GM11168 (cell line): ENCODE measurements around the gene DMBT1.

ENCODE experiments used
- in situ Hi-C: fragments of 300-500 bp; cut with MboI; formaldehyde crosslinking; loops from one replicate; pipeline ENCODE4 v1.12.0; 2022; ENCODE audit warnings: low sequenced_read_pairs; ENCODE audit not compliant: unreplicated experiment

The DMBT1 gene

DNA sequence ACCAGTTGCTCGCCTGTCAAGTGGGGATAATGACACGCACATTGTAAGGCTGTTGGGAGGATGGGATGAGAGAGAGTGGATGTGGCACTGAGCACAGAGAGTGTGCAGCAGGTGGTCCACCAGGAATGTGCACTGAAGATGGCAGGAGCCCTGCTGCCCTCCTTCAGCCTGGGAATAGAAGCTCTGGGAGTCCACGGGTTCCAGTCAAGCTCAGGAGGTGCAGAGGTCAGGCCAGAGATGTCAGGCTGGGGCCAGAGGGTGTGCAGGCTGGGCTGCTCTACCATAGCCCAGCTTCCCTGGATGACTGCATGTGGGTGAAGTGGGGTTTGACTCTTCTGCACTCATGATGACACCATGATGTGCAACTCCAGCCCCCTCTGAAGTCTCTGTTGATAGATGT lies 80.4 kb downstream of the DMBT1 start:
- in situ Hi-C loops: no loop called here

- in situ Hi-C loops: no loop called here
Observed at GRCh38 chr10:122642726-122643605, 82.4 kb downstream of the DMBT1 start.

DNA sequence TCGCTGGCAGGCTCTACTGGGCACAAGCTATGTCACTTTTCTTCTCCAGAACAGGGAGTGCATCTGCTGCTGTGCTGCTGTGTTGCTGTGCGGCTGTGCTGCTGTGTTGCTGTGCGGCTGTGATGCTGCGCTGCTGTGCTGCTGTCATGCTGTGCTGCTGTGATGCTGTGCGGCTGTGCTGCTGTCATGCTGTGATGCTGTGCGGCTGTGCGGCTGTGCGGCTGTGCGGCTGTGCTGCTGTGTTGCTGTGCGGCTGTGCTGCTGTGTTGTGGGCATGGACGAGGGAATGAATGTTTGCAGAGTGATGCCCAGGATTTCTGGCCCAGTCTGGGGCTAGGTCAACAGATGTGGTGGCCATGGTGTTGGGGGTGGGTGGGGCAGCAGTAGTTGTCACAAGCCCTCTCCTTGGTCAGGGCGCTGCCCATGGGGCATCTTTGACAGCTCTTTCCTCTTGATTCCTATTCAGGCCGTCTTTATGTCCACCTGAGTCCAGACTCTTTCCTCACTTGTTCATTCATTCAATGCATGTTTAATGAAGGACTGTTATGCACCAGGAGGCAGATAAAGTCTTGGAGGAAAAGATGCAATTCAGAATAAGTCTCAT lies 83.5 kb downstream of the DMBT1 start:
- in situ Hi-C loops: no loop called here

DNA sequence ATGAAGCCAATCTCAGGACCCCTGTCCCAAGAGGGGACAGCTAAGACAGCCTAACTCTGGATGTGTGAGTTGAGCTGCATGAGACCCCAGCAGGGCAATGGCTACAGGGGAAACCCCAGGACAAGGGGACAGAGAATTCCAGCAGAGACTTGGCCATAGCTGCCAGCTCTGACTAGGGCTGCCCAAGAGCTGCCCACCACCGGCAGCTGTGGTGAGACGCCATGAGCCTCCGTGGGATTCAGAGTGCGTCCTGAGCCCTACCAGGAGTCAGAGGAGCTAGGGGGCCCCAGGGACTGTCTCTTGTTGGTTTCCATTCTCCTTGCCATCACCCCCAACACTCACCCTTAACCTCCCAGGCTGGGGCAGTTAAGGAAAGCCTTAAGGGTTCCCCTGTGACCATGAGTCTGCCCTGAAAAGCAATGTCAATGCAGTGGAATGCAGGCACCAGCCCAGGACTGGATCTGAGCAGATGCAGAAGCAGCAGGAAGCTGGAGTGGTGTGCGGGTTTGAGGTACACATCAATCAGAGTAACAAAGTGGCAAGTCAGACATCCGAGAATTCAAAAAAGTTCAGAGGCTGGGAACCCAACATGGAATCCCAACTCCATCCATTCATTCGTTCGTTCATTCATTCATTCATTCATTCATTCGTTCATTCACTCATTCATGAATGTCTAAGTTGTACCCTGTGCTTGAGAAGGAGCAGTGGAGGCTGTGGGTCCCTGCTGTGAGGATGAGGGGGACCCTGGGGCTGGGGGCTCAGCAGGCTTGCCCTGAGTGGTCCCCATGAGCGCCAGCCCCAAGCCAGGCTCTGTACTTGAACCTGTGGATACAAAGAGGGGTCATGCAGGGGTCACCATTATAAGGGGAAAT lies 86.2 kb downstream of the DMBT1 start:
- in situ Hi-C loops: no loop called here

DNA sequence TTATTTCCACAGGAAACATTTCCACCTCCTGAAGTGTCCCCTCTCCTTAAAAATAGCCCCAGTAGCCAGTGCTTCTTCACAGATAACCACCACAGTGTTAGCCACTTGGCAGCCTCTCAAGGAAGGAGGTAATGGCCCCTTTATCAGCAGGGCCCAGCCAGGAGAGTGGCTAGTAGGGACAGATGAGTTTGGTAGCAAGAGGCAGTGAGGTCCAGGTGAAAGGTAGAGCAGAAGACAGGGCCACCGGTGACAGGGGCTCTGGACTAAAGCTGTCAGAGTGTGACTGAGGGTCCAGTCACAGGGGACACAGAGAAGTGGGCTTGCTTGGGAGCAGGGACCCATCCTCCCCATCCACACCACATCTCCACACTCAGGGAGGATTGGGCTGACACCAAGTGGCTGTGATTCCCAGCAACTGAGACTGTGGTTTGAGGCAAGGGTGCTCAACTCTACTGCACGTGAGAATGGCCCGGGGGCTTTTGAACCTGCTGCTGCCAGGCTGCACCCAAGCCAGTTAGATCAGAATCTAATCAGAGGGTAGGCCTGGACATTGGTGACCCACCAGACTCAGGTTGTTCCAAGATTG lies 86.9 kb downstream of the DMBT1 start:
- in situ Hi-C loops: no loop called here

DNA sequence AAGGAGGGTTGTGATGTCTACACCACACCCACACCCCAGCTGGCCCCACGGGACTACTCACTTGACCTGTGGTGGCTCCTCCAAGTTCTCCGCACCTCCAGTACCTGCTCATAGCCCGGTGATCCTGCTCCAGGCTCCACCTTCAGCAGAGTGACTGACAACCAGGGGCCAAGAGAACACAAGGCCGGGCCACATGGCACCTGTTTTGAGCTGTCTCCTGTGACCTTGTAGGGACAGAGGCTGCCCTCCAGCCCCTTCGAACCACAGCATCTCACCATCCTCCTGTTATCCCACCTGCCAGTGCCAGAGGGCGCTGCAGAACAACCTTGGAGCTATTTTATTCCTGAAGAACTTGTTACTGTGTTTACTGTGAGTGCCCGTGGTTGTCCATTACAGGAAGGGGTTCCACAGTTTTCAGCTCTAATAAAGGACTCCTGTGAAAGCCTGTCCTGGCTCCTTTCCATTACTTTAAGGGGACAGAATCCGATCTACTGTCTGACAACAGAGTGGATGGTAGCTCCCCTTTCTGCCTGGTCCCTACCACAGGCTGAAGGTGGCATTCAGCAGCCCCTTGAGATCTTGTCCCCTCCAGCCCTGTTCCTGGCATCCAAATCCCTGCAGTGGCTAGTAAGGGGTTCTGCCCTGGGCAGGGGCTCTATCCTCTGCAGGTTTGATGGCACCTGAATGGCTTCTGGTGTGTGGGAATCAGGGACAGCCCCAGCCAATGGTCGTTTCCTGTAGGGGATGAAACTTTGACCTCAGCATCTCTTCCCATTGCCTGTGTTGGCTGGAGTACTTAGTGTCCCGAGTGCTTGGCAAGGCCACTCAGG lies 88.3 kb downstream of the DMBT1 start:
- in situ Hi-C loops: no loop called here

- in situ Hi-C loops: no loop called here
Observed at GRCh38 chr10:122649903-122650302, 89.3 kb downstream of the DMBT1 start.

DNA sequence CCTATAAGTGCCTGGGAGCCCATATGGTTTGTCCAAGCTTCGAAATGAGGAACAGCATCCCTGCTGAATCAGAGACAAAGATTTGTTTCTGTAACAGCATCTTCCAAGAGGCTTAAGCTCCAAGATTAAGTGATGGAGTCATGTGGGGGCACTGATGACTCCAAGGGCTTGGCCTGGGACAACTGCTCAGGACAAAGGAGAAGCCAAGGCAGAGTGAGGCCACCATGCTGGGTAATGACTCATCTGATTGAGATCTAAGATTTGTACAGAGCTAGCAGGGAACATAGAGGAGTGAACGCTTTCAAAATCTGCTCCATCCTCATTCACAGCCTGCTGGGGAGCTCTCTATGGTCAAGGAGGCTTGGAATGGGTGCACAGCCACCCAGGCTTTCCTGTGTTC lies 89.8 kb downstream of the DMBT1 start:
- in situ Hi-C loops: no loop called here

- in situ Hi-C loops: no loop called here
Observed at GRCh38 chr10:122655524-122656307, 95.2 kb downstream of the DMBT1 start.

GRCh38 chr10:122656308-122656705 lies 95.8 kb downstream of the DMBT1 start:
- in situ Hi-C loops: no loop called here

DNA sequence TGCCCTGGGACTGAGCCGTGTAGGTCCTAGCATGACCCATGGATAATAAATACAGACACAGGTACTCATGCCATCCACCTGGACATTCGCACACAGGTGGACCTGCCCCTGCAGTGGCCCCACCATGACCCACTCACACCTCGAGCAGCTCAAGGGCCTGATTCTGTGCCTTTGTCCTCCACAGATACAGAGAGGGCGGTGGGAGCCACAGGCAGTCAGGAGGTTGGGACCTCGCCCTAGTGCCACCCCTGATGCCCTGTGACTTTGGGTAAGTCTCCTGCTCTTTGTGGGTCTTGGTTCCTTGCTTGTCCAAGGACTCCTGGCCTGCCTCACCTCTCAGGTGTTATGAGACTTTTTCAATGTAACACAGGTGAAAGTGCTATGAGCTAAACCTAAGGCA lies 96.2 kb downstream of the DMBT1 start:
- in situ Hi-C loops: no loop called here

- in situ Hi-C loops: no loop called here
Observed at GRCh38 chr10:122657255-122657654, 96.7 kb downstream of the DMBT1 start.

GRCh38 chr10:122657729-122658128 lies 97.2 kb downstream of the DMBT1 start:
- in situ Hi-C loops: no loop called here

DNA sequence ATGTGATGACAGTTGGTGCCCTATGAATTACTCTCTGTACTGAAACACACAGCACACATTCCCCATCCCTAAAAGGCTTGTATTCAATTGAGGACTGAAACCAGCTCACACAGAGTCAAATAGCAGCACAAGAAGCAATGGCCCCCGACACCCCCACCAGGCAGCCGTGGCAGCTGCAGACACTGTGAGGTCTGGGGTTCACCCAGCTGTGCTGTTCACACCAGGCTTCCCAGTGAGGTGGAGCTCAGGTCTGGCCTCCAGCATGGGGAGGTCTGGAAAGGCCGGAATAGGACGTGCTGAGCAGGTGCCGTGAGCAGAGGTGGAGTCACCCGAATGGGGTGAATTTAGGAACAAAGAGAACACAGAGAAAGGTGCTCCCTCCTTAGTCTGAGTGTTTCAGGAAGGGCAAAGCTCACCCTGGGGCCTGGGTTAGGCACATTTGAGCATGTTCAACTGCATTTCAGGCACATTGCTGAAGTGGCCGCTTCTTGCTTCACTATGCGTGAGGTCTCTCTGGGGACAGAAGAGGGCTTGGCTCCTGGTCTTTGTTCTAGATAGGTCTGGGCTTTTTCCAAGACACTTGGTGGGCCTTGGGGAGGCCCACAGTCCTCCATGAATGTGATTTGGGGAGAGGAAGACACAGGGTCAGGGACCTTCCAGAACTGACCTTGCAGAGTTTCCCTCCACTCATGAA lies 97.9 kb downstream of the DMBT1 start:
- in situ Hi-C loops: no loop called here

DNA sequence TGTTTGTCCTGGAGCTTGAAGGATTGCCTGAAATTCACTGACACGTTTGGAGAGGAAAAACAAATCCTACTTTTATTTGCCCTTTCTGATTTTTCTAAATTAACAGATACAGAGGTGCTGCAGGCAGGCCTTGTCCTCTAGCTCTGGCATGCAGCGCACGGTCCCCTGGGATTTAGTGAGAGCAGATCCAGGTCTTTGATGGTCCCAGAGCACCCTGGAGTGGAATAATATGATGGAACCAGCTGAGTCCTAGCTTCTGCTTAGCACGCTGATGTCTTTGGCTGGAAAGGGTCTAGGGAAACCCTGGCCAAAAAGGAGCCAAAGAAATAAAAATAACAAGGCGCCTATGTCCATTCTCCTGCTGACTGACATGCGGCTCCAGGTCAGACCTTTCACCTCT lies 98.6 kb downstream of the DMBT1 start:
- in situ Hi-C loops: no loop called here

DNA sequence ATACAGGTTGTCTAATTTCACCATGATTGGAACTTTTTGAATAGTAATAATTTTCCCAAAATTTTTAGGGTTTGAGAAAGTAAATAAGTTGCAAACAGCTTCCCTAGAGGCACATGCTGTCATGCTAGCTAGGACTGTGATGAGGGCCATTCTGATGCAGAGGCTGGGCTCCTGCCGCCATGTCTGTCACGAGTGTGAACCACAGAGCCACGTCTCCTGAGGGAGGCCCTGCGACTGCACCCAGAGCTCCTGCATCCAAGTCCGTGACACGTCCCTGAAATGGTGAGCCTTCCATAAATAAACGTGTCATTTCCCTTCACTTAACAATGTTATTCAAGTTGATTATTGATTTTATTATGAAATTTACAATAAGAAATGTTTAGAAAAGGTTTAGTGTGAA lies 99.1 kb downstream of the DMBT1 start:
- in situ Hi-C loops: no loop called here

DNA sequence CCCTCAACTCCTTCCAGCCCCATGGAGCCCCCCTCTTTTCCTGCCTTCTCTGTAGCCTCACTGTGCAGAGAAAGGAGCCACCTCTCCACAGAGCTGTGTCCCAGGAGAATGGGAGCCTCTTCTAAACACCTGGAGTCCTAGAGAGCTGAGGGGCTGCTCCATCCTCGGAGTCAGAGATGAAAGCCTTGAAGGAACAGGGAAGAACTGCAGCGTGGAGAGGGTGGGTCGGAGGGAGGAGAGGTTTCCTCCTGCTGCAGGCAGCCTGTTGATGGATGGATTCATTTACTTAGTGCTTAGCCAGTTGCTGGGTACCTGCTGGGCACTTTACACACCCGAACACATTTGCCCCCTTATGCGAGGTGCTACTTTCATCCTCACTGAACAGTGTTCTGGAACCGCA lies 100.1 kb downstream of the DMBT1 start:
- in situ Hi-C loops: no loop called here

GRCh38 chr10:122662231-122662630 lies 101.7 kb downstream of the DMBT1 start:
- in situ Hi-C loops: no loop called here
